ENCODE data around the gene MAP4.

MAP4 gene

DNA sequence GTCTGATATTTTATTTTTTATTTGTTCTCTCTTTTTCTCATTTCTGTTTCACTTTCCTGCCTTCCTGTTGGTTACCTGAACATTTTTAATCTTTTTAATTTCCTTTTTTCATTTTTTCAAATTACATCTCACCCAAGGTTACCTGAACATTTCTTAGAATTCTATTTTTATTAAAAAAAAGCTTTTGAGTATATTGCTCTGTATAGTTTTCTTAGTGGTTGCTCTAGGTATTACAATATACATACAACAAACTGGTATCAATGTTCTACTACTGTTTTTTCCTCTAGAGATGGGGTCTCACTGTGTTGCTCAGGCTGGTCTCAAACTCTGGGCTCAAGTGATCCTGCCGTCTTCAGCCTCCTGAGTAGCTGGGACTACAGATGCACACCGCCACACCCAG lies 133.9 kb downstream of the MAP4 start:
- DNase-seq (ENCODE audit: low read depth), result no peak
- TF ChIP-seq, protein P1, sequence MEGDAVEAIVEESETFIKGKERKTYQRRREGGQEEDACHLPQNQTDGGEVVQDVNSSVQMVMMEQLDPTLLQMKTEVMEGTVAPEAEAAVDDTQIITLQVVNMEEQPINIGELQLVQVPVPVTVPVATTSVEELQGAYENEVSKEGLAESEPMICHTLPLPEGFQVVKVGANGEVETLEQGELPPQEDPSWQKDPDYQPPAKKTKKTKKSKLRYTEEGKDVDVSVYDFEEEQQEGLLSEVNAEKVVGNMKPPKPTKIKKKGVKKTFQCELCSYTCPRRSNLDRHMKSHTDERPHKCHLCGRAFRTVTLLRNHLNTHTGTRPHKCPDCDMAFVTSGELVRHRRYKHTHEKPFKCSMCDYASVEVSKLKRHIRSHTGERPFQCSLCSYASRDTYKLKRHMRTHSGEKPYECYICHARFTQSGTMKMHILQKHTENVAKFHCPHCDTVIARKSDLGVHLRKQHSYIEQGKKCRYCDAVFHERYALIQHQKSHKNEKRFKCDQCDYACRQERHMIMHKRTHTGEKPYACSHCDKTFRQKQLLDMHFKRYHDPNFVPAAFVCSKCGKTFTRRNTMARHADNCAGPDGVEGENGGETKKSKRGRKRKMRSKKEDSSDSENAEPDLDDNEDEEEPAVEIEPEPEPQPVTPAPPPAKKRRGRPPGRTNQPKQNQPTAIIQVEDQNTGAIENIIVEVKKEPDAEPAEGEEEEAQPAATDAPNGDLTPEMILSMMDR (IDR thresholded peaks at IDR 0.05; ENCODE audit: insufficient read depth, low read depth, low read length, missing control alignments), result no peak
- H3K4me3 ChIP-seq (ENCODE audit: low read length), result no peak overlapping the region

DNA sequence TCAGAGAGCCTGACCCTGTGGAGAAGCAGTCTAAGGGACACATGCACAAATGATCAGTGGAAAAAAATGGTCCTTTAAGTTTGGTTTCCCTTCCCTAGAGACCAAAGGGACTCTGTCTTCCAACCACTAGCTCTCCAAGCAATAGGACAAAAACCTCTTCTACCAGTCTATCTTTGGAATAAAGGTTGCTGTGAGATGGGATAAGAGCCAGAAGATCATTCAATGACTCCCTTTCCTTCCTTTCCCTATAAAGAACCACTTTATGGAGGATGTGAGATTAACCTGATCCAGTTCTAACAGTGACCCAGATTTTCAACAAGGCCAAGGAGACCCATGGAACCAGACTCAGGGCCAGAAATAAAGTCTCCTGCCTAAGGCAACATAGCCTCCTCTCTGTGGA lies 138.5 kb downstream of the MAP4 start:
- no peak for DNase-seq (ENCODE audit: low read depth)
- H3K4me3 ChIP-seq (ENCODE audit: low read length), result no peak overlapping the region
- TF ChIP-seq, protein P1 (IDR thresholded peaks at IDR 0.05; ENCODE audit: insufficient read depth, low read depth, low read length, missing control alignments), result no peak

DNA sequence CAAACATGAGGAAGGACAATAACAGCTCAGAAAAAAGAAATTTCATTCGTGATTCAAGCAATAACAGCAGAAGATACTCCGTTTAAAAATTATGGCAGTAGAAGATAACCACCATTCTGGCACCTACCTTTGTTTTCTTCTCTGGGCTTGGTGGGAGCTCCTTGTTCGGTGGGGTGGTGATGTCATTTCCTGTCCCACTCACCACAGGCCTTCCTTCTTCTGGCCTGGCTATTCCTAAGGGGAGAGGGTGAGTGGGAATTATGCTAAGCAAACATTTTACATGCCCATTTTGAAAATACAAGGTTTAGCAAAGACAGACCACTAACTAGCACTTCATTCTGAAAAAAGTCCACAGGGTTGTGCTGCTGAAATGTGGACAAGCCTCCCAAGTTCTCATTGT lies 138.9 kb downstream of the MAP4 start:
- no peak overlapping the region for H3K4me3 ChIP-seq (ENCODE audit: low read length)
- peak; percentile 22 for DNase-seq (ENCODE audit: low read depth)
- TF ChIP-seq, protein P1 (IDR thresholded peaks at IDR 0.05; ENCODE audit: insufficient read depth, low read depth, low read length, missing control alignments), result no peak

DNA sequence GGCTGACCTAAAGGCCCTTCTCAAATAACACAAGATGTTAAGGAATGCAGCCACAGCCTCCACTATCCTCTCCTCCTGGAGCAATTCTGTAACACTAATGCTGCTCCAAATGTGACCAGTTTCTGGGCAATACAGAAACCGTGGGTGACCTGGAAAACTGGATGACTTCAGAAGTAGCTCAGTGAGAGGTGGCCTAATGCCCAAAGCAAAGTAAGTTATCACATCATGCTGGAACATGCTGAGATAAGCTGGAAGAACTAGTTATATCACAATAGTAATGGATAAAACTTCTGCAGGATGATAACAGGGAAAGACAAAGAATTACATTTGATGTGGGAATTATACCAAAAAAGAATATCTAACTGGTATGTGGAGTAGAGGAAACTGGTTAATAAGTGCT lies 141.3 kb downstream of the MAP4 start:
- DNase-seq (ENCODE audit: low read depth), result peak; percentile 90
- H3K4me3 ChIP-seq (ENCODE audit: low read length), result no peak overlapping the region
- TF ChIP-seq, protein P1 (IDR thresholded peaks at IDR 0.05; ENCODE audit: insufficient read depth, low read depth, low read length, missing control alignments), result no peak

DNA sequence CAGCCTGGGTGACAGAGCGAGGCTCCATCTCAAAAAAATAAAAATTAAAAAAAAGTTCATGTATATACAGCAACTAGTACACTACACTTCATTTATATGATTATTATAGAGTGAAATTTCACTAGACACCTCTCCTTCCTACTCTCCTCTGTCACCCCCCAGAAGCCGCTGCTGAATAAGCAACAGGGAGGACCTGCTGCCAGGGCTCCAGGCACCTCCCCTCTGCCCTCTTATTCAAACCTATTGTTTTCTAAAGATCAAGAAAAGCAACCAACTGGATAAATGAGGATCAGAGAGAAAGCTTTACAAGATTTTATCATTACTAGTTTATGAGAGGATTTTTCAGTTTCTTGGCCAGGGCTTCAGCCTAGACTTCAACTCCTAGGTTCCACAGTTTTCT lies 141.8 kb downstream of the MAP4 start:
- no peak overlapping the region for H3K4me3 ChIP-seq (ENCODE audit: low read length)
- TF ChIP-seq, protein P1 (IDR thresholded peaks at IDR 0.05; ENCODE audit: insufficient read depth, low read depth, low read length, missing control alignments), result no peak
- no peak for DNase-seq (ENCODE audit: low read depth)

DNA sequence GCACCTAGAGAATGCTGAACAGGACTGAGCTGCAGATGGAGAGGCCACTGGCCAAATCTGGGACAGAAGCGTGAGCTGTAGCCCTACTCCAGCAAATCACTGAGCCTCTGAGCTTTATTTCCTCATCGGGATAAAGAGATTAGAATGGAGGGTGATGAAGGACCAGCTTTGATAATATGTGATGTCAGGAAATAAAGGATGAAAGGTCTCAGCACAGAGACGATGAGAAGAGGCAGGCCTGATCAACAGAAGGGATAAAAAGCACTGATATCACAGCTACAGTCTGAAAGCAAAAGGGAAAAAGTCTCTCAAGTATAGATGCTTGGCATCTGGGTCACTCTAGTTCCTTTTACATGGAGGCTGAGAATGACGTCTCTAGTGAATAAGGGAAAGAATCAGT lies 143.3 kb downstream of the MAP4 start:
- DNase-seq (ENCODE audit: low read depth), result no peak
- no peak overlapping the region for H3K4me3 ChIP-seq (ENCODE audit: low read length)
- TF ChIP-seq, protein P1 (IDR thresholded peaks at IDR 0.05; ENCODE audit: insufficient read depth, low read depth, low read length, missing control alignments), result no peak

DNA sequence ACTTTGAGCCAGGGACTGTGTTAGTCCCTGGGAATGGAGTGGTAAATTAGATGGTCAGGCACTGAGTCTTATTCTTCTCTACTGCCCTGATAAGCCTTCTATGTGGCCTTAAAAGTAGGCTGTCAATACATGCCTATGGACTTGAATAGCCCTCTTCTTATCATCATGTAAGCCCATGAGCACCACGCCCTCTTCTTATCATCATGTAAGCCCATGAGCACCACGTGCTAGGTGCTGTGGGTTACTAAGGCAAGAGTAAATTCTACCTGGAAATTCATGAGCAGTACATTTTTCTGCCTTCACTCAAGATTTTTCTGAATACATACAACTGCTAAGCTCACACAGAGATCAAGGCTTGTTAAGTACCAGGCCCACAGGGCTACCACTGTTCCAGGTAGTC lies 144.8 kb downstream of the MAP4 start:
- no peak overlapping the region for H3K4me3 ChIP-seq (ENCODE audit: low read length)
- no peak for DNase-seq (ENCODE audit: low read depth)
- TF ChIP-seq, protein P1 (IDR thresholded peaks at IDR 0.05; ENCODE audit: insufficient read depth, low read depth, low read length, missing control alignments), result no peak
